GM15510 (cell line): ENCODE measurements around the gene SLFN14.
A peak's percentile ranks its signal among the peaks of the same experiment; 100 is the strongest.

Source experiments
- POLR2A ChIP-seq: IDR thresholded peaks from 3 replicates; pipeline ENCODE4 v1.6.1; 2011; ENCODE audit warnings: borderline replicate concordance; ENCODE audit not compliant: insufficient read length; ENCODE audit errors: extremely low read depth

The SLFN14 gene

DNA sequence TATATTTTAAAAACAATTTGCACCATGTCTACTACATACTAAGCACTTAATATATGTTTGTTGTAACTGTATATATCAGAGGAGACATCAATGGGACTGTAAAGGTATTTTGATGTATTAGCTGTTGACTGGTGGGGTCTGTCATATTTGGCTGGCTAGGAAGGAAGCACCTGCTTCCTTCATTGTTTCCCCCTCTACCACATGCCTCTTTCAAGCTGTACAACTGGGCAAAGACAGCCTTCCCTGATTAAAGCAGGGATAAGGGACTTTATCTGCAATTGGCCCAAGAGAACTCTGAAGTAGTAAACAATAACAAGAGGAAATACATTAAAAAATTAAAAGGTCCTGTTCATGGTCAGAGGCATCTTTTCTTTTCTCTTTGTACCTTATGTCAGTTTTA is 17.6 kb downstream of the SLFN14 start:
- no peak for TF ChIP-seq POLR2A

DNA sequence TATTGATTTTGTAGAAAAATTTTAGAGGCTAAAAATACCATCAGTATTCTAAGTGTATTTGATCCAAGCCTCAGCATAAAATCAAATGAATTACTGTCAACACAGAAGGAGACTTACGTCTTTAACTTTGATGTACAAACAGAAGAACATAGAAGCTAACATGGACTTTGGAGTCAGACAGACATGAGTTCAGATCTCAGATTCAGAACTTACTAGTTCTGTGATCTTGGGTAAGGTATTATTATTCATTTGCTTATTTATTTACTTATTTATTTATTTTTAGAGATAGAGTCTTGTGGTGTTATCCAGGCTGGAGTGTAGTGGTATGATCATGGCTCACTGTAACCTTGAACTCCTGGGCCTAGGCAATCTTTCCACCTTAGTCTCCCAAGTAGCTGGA is 19.2 kb downstream of the SLFN14 start:
- no peak for TF ChIP-seq POLR2A

- TF ChIP-seq POLR2A: peak; percentile 50
Measured at GRCh38 chr17:35540589-35541404, 19.8 kb downstream of the SLFN14 start.

- TF ChIP-seq POLR2A: no peak
Measured at GRCh38 chr17:35539659-35540026, 21.0 kb downstream of the SLFN14 start.

- peak; percentile 53 for TF ChIP-seq POLR2A
Measured at GRCh38 chr17:35537601-35538141, 22.9 kb downstream of the SLFN14 start, which contains the start of gene SLFN12L. Gene SLFN12L (minus strand): TSS chr17:35537678. CDS start chr17:35522364, 15,314 bp downstream.

GRCh38 chr17:35536664-35537171 is 23.9 kb downstream of the SLFN14 start:
- TF ChIP-seq POLR2A: no peak

DNA sequence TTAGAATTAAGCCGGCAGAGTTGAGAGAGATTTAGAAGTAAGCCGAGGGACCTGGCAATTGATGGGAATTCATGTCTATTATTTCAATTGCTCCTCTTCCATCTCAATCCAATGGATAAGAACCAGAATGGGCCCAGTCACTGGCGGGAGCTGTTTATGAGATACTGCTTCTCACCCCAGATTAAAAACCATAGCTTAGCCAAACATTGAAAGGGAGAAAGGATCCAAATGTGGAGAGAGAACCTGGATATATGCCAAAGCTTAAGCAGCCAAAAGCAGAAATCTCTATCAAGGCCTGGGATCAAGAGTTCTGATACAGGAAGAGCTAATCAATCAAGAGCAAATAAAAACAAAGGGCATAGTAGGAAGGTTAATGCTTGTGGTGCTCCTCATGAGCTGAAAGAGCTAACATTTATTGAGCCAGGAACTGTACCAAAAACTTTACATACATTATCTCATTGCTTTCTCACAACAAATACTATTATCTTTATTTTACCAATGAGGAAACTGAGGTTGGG is 26.0 kb downstream of the SLFN14 start:
- no peak for TF ChIP-seq POLR2A

GRCh38 chr17:35531160-35531559 is 29.5 kb downstream of the SLFN14 start:
- no peak for TF ChIP-seq POLR2A

DNA sequence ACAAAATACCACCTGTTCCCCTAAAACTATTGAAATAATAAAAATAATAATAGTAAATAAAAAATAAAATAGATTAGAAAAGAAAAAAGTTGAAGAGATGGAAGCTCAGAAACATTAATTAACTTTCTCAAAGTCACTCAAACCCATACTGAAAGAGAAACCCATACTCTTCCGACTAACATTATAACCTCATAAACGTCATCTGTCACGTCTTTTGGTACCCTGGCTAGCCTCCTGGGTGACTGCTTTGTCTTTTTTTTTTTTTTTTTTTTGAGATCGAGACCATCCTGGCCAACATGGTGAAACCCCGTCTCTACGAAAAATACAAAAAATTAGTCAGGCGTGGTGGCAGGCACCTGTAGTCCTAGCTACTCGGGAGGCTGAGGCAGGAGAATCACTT is 30.8 kb downstream of the SLFN14 start:
- TF ChIP-seq POLR2A: no peak

DNA sequence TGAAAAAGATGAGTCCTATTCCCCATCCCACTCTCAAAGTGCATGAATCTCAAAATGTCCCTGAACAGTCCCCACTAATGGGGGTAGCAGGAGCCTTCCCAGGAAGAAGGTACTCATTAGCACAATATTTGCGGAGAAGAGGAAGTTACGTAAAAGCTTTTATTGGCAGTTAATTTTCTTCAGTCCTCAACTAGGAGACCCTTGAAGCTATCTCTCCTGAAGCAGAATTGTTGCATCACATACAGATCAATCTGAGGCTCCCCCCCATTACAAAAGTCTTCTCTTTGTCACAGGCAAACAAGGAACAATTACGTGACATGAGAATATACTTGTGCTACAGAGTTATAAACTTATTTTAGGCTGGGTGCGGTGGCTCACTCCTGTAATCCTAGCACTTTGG is 37.3 kb downstream of the SLFN14 start:
- TF ChIP-seq POLR2A: no peak

DNA sequence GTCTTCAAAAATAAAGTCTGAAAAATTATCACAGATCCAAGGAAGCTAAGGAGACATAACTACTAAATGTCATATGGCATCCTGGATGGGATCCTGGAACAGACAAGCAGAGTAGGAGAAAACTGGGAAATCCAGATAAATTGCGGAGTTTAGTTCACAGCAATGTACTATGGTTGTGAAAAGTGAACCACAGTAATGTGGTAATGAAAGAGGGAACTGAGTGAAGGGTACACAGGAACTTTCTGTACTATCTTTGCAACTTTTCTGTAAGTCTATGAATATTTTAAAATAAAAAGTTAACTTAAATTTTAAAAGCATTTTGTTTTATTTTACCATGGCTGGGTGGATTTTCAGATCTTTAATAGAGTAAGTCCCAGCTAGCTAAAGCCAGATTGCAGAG is 39.5 kb downstream of the SLFN14 start:
- no peak for TF ChIP-seq POLR2A

- no peak for TF ChIP-seq POLR2A
Measured at GRCh38 chr17:35519906-35520442, 40.6 kb downstream of the SLFN14 start.

- no peak for TF ChIP-seq POLR2A
Measured at GRCh38 chr17:35519439-35519838, 41.2 kb downstream of the SLFN14 start.

DNA sequence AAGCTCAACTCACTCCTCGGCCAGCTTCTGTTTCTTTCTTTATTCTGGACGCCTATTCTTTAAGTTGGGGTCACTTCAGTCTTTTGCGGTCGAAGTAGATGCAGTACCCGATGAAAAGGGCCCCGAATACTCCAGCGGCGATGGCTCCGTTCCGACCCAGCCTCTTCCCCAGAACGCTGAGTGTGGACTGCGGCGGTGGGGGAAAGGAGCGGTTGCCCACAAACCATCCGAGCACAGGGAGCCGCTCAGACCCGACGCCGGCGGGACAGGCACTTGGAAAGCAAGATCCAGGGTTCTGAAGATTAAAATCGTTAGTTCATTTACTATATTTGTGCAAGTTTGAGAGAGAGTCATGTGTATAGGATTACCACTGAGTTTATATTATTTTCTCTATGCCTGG is 45.6 kb downstream of the SLFN14 start:
- TF ChIP-seq POLR2A: no peak

DNA sequence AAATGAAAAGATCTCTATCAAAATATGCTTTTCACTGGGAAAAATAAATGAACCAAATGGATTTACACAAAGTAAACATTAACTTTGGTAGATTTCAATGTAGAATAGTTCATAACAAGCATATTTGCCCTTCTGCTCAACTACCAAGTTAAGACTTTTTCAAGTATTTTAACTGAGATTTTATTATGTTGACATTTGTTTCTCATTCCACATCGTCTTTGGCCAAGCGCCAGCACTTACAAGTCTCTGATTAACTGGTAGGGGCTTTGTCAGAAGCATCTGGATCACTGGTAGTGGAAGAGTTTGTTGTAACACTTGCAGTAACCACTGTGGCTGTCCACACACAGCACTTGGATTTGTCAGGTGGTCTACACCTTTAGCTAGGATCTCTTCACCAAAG is 46.1 kb downstream of the SLFN14 start:
- TF ChIP-seq POLR2A: no peak
